Activated CD4-positive, CD25-positive, alpha-beta regulatory T cell (primary cell): ENCODE measurements around the gene ACER1.
"Not testable (repeated sequence)": the region's sequence is repeated elsewhere in the genome, so short reads cannot be mapped to it uniquely, and the experiment has no call there.

ENCODE experiments used
- DNase-seq, 4 experiments: peaks; one replicate each; lab custom pipeline; 2025; lab: John Stamatoyannopoulos, UW

Gene ACER1

GRCh38 chr19:6357174-6357573 is 23.8 kb upstream of the ACER1 start:
- DNase-seq = no peak

- DNase-seq = not testable (repeated sequence)
These were observed 22.1 kb upstream of the ACER1 start for GRCh38 chr19:6355321-6356040.

GRCh38 chr19:6354098-6354674 is 20.8 kb upstream of the ACER1 start:
- DNase-seq = no peak

DNA sequence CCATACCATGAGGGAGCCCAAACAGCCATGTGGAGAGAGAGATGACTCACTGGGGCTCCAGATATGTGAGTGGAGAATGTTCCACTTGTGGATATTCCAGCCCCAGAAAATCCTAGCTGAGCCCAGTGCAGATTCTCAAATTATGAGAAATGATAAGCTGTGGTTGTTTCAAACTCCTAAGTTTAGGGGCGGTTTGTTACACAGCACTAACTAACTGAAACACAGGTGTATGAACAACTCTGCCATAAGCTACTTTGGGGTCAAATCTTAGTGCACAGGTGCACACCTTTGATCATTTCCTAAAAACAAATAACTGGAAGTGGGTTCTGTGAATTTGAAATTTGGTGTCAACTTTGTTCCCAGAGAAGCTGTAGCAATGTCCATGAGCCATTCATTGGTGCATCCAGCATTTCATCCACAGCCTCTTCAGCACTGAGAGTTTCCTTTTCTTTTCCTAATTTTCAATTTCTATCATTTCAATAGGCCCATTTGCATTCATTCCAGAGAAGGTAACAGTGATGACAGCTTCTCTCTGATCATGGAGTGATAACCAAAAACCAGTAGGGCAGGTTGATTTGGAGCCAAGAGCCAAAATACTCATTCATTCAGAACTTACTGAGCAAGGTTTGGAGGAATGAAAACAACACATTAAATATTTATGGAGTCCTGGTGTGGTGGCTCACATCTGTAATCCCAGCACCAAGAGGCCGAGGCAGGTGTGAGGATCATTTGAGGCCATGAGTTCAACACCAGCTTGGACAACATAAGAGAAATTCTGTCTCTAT is 19.2 kb upstream of the ACER1 start:
- no peak for DNase-seq

GRCh38 chr19:6350688-6351087 is 17.3 kb upstream of the ACER1 start:
- no peak for DNase-seq

- not testable (repeated sequence) for DNase-seq
These were observed 15.9 kb upstream of the ACER1 start for GRCh38 chr19:6349271-6349670.

DNA sequence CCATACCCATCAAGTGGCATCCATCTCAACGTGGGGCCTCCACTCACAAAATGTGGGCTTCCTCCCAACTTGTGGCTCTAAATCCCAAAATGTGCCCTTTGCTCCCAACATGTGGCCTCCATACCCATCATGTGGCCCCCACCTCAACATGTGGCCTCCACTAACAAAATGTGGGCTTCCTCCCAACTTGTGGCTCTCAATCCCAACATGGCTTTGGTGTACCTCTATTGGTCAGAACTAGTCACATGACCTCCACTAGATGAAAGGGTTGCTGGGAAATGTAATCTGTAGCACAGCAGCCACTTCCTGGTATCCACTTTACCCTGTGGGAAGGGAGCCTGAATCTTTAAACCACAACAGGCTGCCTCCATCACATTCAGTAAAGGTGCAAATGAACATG is 10.1 kb upstream of the ACER1 start:
- DNase-seq = no peak

DNA sequence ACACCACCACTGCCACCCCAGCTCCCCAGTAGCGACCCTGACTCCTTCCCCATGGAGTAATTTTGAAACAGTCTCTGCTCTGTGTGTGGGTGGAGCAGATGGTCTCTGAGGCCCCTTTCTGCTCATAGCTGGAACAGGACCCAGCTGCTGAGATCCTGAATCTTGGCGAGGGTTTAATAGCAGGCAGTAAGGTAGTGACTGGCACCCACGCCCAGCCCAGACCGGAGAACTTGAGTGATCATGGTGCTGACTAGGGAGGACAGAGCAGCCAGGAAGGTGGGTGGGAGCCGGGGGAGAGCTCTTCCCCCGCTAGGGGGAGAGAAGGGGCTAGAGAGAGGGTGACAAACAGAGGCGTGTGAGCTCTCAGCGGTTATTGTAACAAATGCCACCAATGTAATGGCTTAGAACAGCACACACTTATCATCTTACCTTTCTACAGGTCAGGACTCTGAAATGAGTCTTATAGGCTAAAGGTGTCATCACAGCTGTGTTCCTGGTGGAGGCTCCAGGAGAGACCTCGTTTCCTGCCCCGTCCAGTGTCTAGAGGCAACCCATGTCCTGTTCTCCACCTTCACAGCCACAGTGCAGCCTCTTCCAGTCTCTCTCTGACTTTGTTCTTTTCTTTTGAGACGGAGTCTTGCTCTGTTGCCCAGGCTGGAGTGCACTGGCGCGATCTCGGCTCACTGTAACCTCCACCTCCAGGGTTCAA is 7.2 kb upstream of the ACER1 start:
- no peak for DNase-seq

GRCh38 chr19:6334490-6335285 is 1.3 kb upstream of the ACER1 start:
- no peak for DNase-seq

- DNase-seq = no peak
These were observed 6.6 kb downstream of the ACER1 start for GRCh38 chr19:6326815-6327214.

DNA sequence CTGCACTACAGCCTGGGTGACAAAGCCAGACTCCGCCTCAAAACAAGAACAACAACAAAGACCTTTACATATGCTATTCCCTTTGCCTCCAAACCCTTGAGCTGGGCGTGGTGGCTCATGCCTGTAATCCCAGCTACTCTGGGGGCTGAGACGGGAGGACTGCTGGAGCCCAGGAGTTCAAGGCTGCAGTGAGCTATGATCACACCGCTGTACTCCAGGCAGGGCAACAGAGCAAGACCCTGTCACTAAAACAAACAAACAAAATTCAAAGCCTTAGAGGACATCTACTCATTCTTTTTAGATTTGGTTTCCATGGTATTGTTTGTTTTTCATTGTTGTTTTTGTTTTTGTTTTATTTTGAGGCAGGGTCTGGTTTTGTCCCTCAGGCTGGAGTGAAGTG is 7.8 kb downstream of the ACER1 start:
- no peak for DNase-seq

- no peak for DNase-seq
These were observed 8.7 kb downstream of the ACER1 start for GRCh38 chr19:6324757-6325156.

- no peak for DNase-seq
These were observed 11.1 kb downstream of the ACER1 start for GRCh38 chr19:6322284-6322683.

DNA sequence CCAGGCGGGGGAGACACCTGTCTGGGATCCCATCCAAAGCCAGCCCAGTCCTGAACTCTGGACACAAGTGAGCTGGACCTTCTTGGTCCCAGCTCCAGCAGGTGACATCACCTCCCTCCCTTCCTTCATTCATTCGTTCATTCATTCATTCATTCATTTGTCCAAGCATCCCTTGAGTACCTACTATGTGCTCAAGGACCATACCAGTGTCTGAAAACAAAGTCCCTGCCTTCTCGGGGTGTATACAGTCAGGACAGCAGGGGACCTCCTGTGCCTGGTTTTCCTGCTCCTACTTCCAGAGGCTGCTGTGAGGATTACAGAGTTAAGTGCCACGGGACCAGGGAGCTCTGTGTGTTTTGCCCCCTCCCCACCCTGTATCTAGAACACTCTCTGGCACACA is 14.0 kb downstream of the ACER1 start:
- no peak for DNase-seq

GRCh38 chr19:6318772-6319171 is 14.6 kb downstream of the ACER1 start:
- DNase-seq = no peak

- not testable (repeated sequence) for DNase-seq
These were observed 17.8 kb downstream of the ACER1 start for GRCh38 chr19:6315646-6316045.

DNA sequence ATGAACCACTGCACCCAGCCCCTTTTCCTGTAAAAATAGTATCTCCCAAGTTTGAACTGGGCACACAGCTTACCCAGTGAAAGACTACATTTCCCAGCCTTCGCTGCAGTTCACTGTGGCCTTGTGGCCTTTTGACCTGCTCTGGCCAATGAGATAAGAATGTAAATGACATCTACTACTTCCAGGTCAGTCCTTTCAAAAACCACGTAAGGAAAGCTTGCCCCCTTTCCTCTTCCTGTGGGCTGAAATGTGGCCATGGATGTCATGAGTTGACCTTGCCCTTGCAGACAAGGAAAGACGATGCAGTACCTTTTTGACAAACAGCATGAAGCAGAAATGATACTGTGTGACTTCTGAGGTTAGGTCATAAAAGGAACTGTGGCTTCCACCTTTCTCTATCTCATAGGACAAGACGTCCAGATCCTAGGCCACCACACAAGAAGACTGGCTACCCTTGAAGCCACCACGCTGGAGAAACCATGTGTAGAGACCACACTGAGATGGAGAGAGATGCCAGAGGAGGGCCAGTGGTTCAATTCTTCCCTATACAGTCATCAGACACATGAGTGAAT is 19.9 kb downstream of the ACER1 start:
- no peak for DNase-seq

DNA sequence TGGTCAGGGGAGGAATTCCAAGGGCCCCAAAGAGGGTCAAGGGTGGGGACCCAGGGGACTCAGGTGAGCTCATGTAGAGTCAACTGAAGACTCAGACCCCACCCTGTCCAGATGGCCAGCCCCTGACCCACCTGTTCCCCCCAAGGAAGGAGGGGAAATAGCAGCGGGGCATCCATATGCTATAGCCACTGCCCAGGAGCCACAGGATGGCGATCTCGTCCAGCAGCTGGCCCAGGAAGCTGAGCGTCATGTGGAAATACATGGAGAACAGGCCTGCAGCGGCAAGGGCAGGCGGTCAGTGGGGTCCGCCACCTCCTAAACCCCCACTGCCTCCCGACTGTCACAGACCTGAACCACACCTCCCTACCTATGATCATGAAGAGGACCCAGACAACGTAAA is 21.4 kb downstream of the ACER1 start:
- no peak for DNase-seq

- DNase-seq = no peak
These were observed 35.0 kb downstream of the ACER1 start for GRCh38 chr19:6298413-6298812.

- no peak for DNase-seq
These were observed 36.2 kb downstream of the ACER1 start for GRCh38 chr19:6297202-6297601.

DNA sequence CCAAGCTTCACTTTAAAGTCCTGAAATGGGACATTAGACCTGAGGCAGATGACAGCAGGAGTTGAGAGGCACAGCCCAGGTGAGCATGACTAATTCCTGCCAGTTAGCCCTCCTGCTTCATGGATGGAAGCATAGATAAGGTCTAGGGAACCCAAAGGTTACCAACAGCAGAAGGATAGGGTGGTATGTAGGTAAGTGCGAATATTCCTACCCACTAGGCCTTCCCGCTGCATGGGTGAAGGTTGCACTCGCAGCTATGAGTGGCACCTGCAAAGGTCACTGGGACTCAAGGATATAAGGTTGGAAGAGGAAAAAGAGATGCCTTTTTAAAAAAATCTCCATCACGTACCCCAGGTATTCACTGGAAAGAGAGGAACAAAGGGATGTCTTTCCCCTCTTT is 41.4 kb downstream of the ACER1 start:
- DNase-seq = no peak
